Activated CD4-positive, alpha-beta memory T cell treated with anti-CD3 and anti-CD28 coated beads for 36 hours (primary cell): Measurements from ENCODE around the gene ZNF165. TPM values are rescaled to one million over a fixed set of nuclear protein-coding genes. Genes with fewer than 3 reads are reported as not detected.
"Not testable (repeated sequence)": the region's sequence is repeated elsewhere in the genome, so short reads cannot be mapped to it uniquely, and the experiment has no call there.

Experiments used
- CTCF ChIA-PET: fragments of 350-600 bp; sonication (Branson Sonifier 250); formaldehyde crosslinking; loops from one replicate; lab custom pipeline; 2021; ENCODE audit warnings: antibody characterized with exemption, inconsistent platforms; lab: Charles Lee
- POLR2A ChIA-PET: fragments of 350-600 bp; sonication (Branson Sonifier 250); formaldehyde crosslinking; loops from one replicate; lab custom pipeline; 2021; ENCODE audit warnings: antibody characterized with exemption; lab: Charles Lee
- DNase-seq: peaks from one replicate; pipeline ENCODE4 v3.0.0-alpha.2; 2020
- H3K27ac Mint-ChIP-seq: one replicate; pipeline ENCODE4 v1.8.0; 2021; ENCODE audit warnings: mixed read lengths
- H3K27me3 Mint-ChIP-seq: one replicate; pipeline ENCODE4 v1.8.0; 2021; ENCODE audit warnings: mixed read lengths
- H3K36me3 Mint-ChIP-seq: one replicate; pipeline ENCODE4 v1.8.0; 2021; ENCODE audit warnings: mixed read lengths
- H3K4me1 Mint-ChIP-seq: one replicate; pipeline ENCODE4 v1.8.0; 2021; ENCODE audit warnings: low read depth, mixed read lengths
- H3K4me3 Mint-ChIP-seq: one replicate; pipeline ENCODE4 v1.8.0; 2021; ENCODE audit warnings: mild to moderate bottlenecking, mixed read lengths
- H3K9me3 Mint-ChIP-seq: one replicate; pipeline ENCODE4 v1.8.0; 2021; ENCODE audit warnings: mixed read lengths
- intact Hi-C: fragments of 100-400 bp; cut with micrococcal nuclease; formaldehyde crosslinking; loops from one replicate; pipeline ENCODE4 v1.15.1; 2023
- total RNA-seq, 2 experiments: library from RNA; stranded (reverse); gene quantifications; one replicate each; pipeline ENCODE4 v1.2.3, GENCODE V29; 2021

The ZNF165 gene
- total RNA-seq, 2 experiments from 2014 or later: 3.7 to 4.0 TPM

GRCh38 chr6:28122283-28122682 lies 41.9 kb downstream of the ZNF165 start:
- DNase-seq, intact Hi-C loops, H3K9me3 Mint-ChIP-seq, H3K4me3 Mint-ChIP-seq, H3K27ac Mint-ChIP-seq, H3K27me3 Mint-ChIP-seq: not testable (repeated sequence)
- CTCF ChIA-PET: interaction anchor here (1.2 to 1.4 kb wide), 2 partner anchors 20 to 234 kb away, joined by 3 to 6 read pairs; no protein-coding TSS in a partner anchor
- H3K36me3 Mint-ChIP-seq: peaks cover 24% of the 10 kb centered on the region
- H3K4me1 Mint-ChIP-seq: peaks cover 23% of the 10 kb centered on the region
- POLR2A ChIA-PET: interaction anchor here (1.0 to 1.4 kb wide), 2 partner anchors 16 to 17 kb away, joined by 3 read pairs; no protein-coding TSS in a partner anchor

GRCh38 chr6:28124350-28124970 lies 44.1 kb downstream of the ZNF165 start, which contains the start of gene ZSCAN16:
Gene ZSCAN16 (plus strand): TSS chr6:28124609. CDS start chr6:28125444, 835 bp downstream.
- intact Hi-C loops: loop anchor here (1.0 to 2.0 kb wide), 2 partner anchors 16 to 20 kb away; partner anchors contain the start of gene ZKSCAN8
- ChIA-PET POLR2A (interaction anchor here (0.6 to 2.0 kb wide), 6 partner anchors 10 to 241 kb away, joined by 3 to 10 read pairs (median 4); partner anchors contain the start of genes ZKSCAN4 and ZKSCAN8), CTCF (interaction anchor here (0.7 to 3.0 kb wide), 5 partner anchors 15 to 231 kb away, joined by 3 to 16 read pairs (median 7); partner anchors contain the start of genes ZKSCAN3 and ZKSCAN8)
- Mint-ChIP-seq H3K27me3 (no peaks in the 10 kb centered on the region), H3K4me3 (peak within 1 kb of the TSS; percentile 91), H3K27ac (peak within 1 kb of the TSS; percentile 91), H3K9me3 (no peaks in the 10 kb centered on the region), H3K4me1 (peaks cover 35% of the 10 kb centered on the region), H3K36me3 (peaks cover 28% of the 10 kb centered on the region)
- peak; percentile 84 for DNase-seq

- no peaks in the 10 kb centered on the region for H3K27me3 Mint-ChIP-seq
- peak overlapping the region; percentile 91 for H3K4me3 Mint-ChIP-seq
- POLR2A ChIA-PET: interaction anchor here (0.7 to 2.0 kb wide), 5 partner anchors 10 to 240 kb away, joined by 3 to 10 read pairs (median 5); partner anchors contain the start of gene ZKSCAN8
- H3K27ac Mint-ChIP-seq: peak overlapping the region; percentile 91
- H3K9me3 Mint-ChIP-seq: no peaks in the 10 kb centered on the region
- CTCF ChIA-PET: interaction anchor here (1.4 to 3.0 kb wide), 4 partner anchors 14 to 231 kb away, joined by 3 to 16 read pairs (median 10); partner anchors contain the start of gene ZKSCAN8
- peaks cover 38% of the 10 kb centered on the region for H3K4me1 Mint-ChIP-seq
- no peak for DNase-seq
- intact Hi-C loops: loop anchor here (1.0 to 2.0 kb wide), 2 partner anchors 16 to 21 kb away; partner anchors contain the start of gene ZKSCAN8
- H3K36me3 Mint-ChIP-seq: peaks cover 28% of the 10 kb centered on the region
Observed at GRCh38 chr6:28124971-28125353, 44.6 kb downstream of the ZNF165 start.

- peak overlapping the region; percentile 91 for H3K27ac Mint-ChIP-seq
- no peak for DNase-seq
- peaks cover 38% of the 10 kb centered on the region for H3K4me1 Mint-ChIP-seq
- POLR2A ChIA-PET: interaction anchor here (0.7 to 2.0 kb wide), 4 partner anchors 11 to 240 kb away, joined by 3 to 10 read pairs (median 6); partner anchors contain the start of gene ZKSCAN8
- CTCF ChIA-PET: interaction anchor here (1.4 to 3.0 kb wide), 4 partner anchors 14 to 230 kb away, joined by 3 to 16 read pairs (median 10); partner anchors contain the start of gene ZKSCAN8
- H3K27me3 Mint-ChIP-seq: no peaks in the 10 kb centered on the region
- H3K4me3 Mint-ChIP-seq: peak overlapping the region; percentile 91
- peaks cover 25% of the 10 kb centered on the region for H3K36me3 Mint-ChIP-seq
- intact Hi-C loops: loop anchor here (2.0 kb wide), 1 partner anchor 15 kb away; the partner anchor contains the start of gene ZKSCAN8
- no peaks in the 10 kb centered on the region for H3K9me3 Mint-ChIP-seq
Observed at GRCh38 chr6:28125401-28125800, 45.0 kb downstream of the ZNF165 start.

- Mint-ChIP-seq H3K27ac (peak overlapping the region; percentile 61), H3K36me3 (peaks cover 17% of the 10 kb centered on the region), H3K4me3 (peak overlapping the region; percentile 5)
Observed at GRCh38 chr6:28134015-28134414, 53.6 kb downstream of the ZNF165 start.

GRCh38 chr6:28134716-28135115 lies 54.3 kb downstream of the ZNF165 start:
- CTCF ChIA-PET: no interaction called here
- H3K4me1 Mint-ChIP-seq: peaks cover 59% of the 10 kb centered on the region
- H3K4me3 Mint-ChIP-seq: no peak overlapping the region

More at GRCh38 chr6:28134015-28134414, 53.6 kb downstream of the ZNF165 start:
- Mint-ChIP-seq H3K9me3 (no peaks in the 10 kb centered on the region), H3K4me1 (peaks cover 57% of the 10 kb centered on the region), H3K27me3 (no peaks in the 10 kb centered on the region)
- intact Hi-C loops: loop anchor here (5.0 kb wide), 1 partner anchor 308 kb away; the partner anchor contains the start of gene ZSCAN23
- peak; percentile 32 for DNase-seq
- ChIA-PET CTCF (interaction anchor here (1.0 to 1.5 kb wide), 2 partner anchors 76 to 222 kb away, joined by 3 to 6 read pairs; no protein-coding TSS in a partner anchor), POLR2A (interaction anchor here (1.0 kb wide), 1 partner anchor 10 kb away, joined by 3 read pairs; the partner anchor contains the start of gene ZSCAN16)

GRCh38 chr6:28135393-28135792 lies 55.0 kb downstream of the ZNF165 start:
- ChIA-PET CTCF (no interaction called here), POLR2A (interaction anchor here (1.6 kb wide), 1 partner anchor 10 kb away, joined by 5 read pairs; no protein-coding TSS in a partner anchor)
- H3K9me3 Mint-ChIP-seq: no peaks in the 10 kb centered on the region
- DNase-seq: no peak
- H3K36me3 Mint-ChIP-seq: peaks cover 6% of the 10 kb centered on the region
- H3K4me1 Mint-ChIP-seq: peaks cover 63% of the 10 kb centered on the region
- H3K27ac Mint-ChIP-seq: peak overlapping the region; percentile 92
- no peaks in the 10 kb centered on the region for H3K27me3 Mint-ChIP-seq
- H3K4me3 Mint-ChIP-seq: peak overlapping the region; percentile 82
- intact Hi-C loops: loop anchor here (5.0 kb wide), 5 partner anchors 202 to 807 kb away; partner anchors contain the start of gene ZSCAN31

More at GRCh38 chr6:28134716-28135115, 54.3 kb downstream of the ZNF165 start:
- Mint-ChIP-seq H3K36me3 (peaks cover 10% of the 10 kb centered on the region), H3K27me3 (no peaks in the 10 kb centered on the region), H3K27ac (no peak overlapping the region), H3K9me3 (no peaks in the 10 kb centered on the region)
- POLR2A ChIA-PET: interaction anchor here (1.0 kb wide), 1 partner anchor 10 kb away, joined by 3 read pairs; the partner anchor contains the start of gene ZSCAN16
- DNase-seq: no peak
- intact Hi-C loops: loop anchor here (5.0 kb wide), 6 partner anchors 203 to 808 kb away; partner anchors contain the start of genes ZSCAN23 and ZSCAN31

- Mint-ChIP-seq H3K36me3 (peaks cover 6% of the 10 kb centered on the region), H3K27me3 (no peaks in the 10 kb centered on the region), H3K4me3 (peak overlapping the region; percentile 82), H3K4me1 (peaks cover 65% of the 10 kb centered on the region), H3K9me3 (no peaks in the 10 kb centered on the region), H3K27ac (peak overlapping the region; percentile 92)
- intact Hi-C loops: loop anchor here (1.0 to 5.0 kb wide), 10 partner anchors 33 to 805 kb away; partner anchors contain the start of genes ZNF165, ZSCAN26 and ZSCAN31
- DNase-seq: peak; percentile 85
- ChIA-PET CTCF (interaction anchor here (1.5 to 2.9 kb wide), 2 partner anchors 32 to 219 kb away, joined by 4 to 9 read pairs; no protein-coding TSS in a partner anchor), POLR2A (interaction anchor here (1.3 to 2.2 kb wide), 4 partner anchors 12 to 270 kb away, joined by 3 to 8 read pairs (median 6); partner anchors contain the start of gene ZSCAN26)
Observed at GRCh38 chr6:28136585-28137504, 56.5 kb downstream of the ZNF165 start.

GRCh38 chr6:28137505-28137981 lies 57.2 kb downstream of the ZNF165 start:
- POLR2A ChIA-PET: interaction anchor here (1.3 to 2.2 kb wide), 2 partner anchors 15 to 130 kb away, joined by 3 to 6 read pairs; partner anchors contain the start of gene ZSCAN26
- Mint-ChIP-seq H3K4me1 (peaks cover 63% of the 10 kb centered on the region), H3K36me3 (peaks cover 8% of the 10 kb centered on the region), H3K4me3 (peak overlapping the region; percentile 82), H3K9me3 (no peaks in the 10 kb centered on the region), H3K27me3 (no peaks in the 10 kb centered on the region), H3K27ac (peak overlapping the region; percentile 92)
- DNase-seq: peak; percentile 46
- intact Hi-C loops: loop anchor here (1.0 to 5.0 kb wide), 8 partner anchors 33 to 805 kb away; partner anchors contain the start of genes ZNF165 and ZSCAN31
- CTCF ChIA-PET: interaction anchor here (1.5 to 2.9 kb wide), 2 partner anchors 33 to 219 kb away, joined by 4 to 9 read pairs; no protein-coding TSS in a partner anchor
